Right lobe of liver (tissue), 6 donors: ENCODE measurements around the gene IL2RA. TPM values are rescaled to one million over a fixed set of nuclear protein-coding genes. Genes with fewer than 3 reads are reported as not detected.

ENCODE experiments used
- ATAC-seq, 4 donors: fragments of 200-7000 bp; cut with Tn5 transposase; one replicate each; pipeline ENCODE4 v1.9.1; 2020; ENCODE audit warnings: mild to moderate bottlenecking in 4 of 4, moderate library complexity in 4 of 4
- DNase-seq, 3 donors: peaks; one replicate each; pipeline ENCODE4 v3.0.0-alpha.2; 2020
- H3K27ac ChIP-seq, 3 donors: fragments of 200-600 bp; one replicate each; pipeline ENCODE4 v1.8.0; 2022
- H3K27me3 ChIP-seq, 2 donors: fragments of 200-600 bp; one replicate each; pipeline ENCODE4 v1.8.0; 2022
- H3K36me3 ChIP-seq, 4 donors: fragments of 200-600 bp; sonication (generic) in 1 of 4; one replicate each; pipeline versions ENCODE4 v1.5.1 to v1.8.0; 2017 to 2022; ENCODE audit warnings: control low read depth in 1 of 4
- H3K4me1 ChIP-seq, 4 donors: fragments of 200-600 bp; sonication (generic) in 1 of 4; one replicate each; pipeline versions ENCODE4 v1.5.1 to v1.8.0; 2017 to 2022; ENCODE audit warnings: control low read depth in 1 of 4
- H3K4me3 ChIP-seq, 3 donors: fragments of 200-600 bp; one replicate each; pipeline ENCODE4 v1.8.0; 2022
- H3K9me3 ChIP-seq, 4 donors: fragments of 200-600 bp; sonication (generic) in 1 of 4; one replicate each; pipeline versions ENCODE4 v1.5.1 to v1.8.0; 2017 to 2022; ENCODE audit warnings: control low read depth in 1 of 4
- POLR2A ChIP-seq: fragments of 450-650 bp; IDR thresholded peaks from one replicate; pipeline ENCODE4 v1.6.1; 2017; ENCODE audit warnings: antibody characterized with exemption, mild to moderate bottlenecking
- WGBS: methylation state at CpG from one replicate; pipeline ENCODE4 v1.1.6; 2018; ENCODE audit warnings: low coverage, low lambda C conversion rate; ENCODE audit not compliant: insufficient coverage; ENCODE audit errors: missing lambda C conversion rate; 5-methylcytosine and 5-hydroxymethylcytosine counted together
- intact Hi-C, 2 donors: fragments of 100-400 bp; cut with DNase I; formaldehyde crosslinking; loops; one replicate each; pipeline versions ENCODE4 v1.11.2 to v1.14.1; 2022
- total RNA-seq, 6 experiments: library from RNA; depleted of rRNA in 2 of 6; stranded (reverse); fragments of >200 nt in 2 of 6; fragmentation: NEBNext Ultra II Directional in 3 of 6; extraction: Animal tissue kit (Norgen Biotek cat#: 25700) in 3 of 6; gene quantifications; one replicate each; pipeline versions ENCODE4 v1.1.0 to v1.2.4, GENCODE V29; 2016 to 2023
- TF ChIP-seq, protein P1 (sequence below), 4 donors: fragments of 200-600 bp in 3 of 4; fragments of 450-650 bp in 1 of 4; IDR thresholded peaks; one replicate each; pipeline versions ENCODE4 v1.5.1 to v1.8.0; 2016 to 2022; ENCODE audit warnings: antibody characterized with exemption in 4 of 4, mild to moderate bottlenecking in 2 of 4
- donor health status: DM: no; HTN: yes; CAD: no.
- donor health status: DM: no; HTN: no; CAD: no.
- donor health status: DM: no; HTN: no; CAD: no.
- donor health status: DM: no; HTN: yes; CAD: no.
- donor health status: DM: no; HTN: yes; CAD: no.

IL2RA gene
- total RNA-seq, 6 experiments from 2014 or later = 0.22 to 3.1 (median 0.97) TPM; not detected in 2

DNA sequence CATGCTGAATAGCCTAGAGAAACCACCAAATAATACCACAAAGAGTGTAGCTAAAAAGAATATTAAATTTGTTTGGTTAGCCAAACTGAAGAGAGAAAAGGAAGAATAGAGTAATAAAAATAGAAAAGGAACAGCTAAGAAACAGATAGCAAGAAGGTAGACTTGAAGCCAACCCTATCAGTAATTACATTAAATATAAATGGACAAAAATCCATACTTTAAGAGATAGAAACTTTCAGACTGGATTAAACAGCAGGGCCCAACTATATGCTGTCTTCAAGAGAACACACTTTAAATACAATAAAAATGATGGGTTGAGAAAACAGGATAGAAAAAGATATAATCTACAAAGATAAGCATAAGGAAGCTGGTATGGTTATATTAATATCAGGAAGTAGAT, 31.2 kb downstream of the IL2RA start:
- H3K27ac ChIP-seq = no peak overlapping the region
- H3K27me3 ChIP-seq = no peaks in the 10 kb centered on the region
- H3K4me1 ChIP-seq = no peaks in the 10 kb centered on the region
- H3K4me3 ChIP-seq = no peak overlapping the region
- no peaks in the 10 kb centered on the region for H3K9me3 ChIP-seq
- DNase-seq (no peak), ATAC-seq (no peak)
- no peaks in the 10 kb centered on the region for H3K36me3 ChIP-seq
- TF ChIP-seq, protein P1, sequence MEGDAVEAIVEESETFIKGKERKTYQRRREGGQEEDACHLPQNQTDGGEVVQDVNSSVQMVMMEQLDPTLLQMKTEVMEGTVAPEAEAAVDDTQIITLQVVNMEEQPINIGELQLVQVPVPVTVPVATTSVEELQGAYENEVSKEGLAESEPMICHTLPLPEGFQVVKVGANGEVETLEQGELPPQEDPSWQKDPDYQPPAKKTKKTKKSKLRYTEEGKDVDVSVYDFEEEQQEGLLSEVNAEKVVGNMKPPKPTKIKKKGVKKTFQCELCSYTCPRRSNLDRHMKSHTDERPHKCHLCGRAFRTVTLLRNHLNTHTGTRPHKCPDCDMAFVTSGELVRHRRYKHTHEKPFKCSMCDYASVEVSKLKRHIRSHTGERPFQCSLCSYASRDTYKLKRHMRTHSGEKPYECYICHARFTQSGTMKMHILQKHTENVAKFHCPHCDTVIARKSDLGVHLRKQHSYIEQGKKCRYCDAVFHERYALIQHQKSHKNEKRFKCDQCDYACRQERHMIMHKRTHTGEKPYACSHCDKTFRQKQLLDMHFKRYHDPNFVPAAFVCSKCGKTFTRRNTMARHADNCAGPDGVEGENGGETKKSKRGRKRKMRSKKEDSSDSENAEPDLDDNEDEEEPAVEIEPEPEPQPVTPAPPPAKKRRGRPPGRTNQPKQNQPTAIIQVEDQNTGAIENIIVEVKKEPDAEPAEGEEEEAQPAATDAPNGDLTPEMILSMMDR (IDR thresholded peaks at IDR 0.05) = no peak
- TF ChIP-seq POLR2A = no peak
- intact Hi-C loops = no loop called here

DNA sequence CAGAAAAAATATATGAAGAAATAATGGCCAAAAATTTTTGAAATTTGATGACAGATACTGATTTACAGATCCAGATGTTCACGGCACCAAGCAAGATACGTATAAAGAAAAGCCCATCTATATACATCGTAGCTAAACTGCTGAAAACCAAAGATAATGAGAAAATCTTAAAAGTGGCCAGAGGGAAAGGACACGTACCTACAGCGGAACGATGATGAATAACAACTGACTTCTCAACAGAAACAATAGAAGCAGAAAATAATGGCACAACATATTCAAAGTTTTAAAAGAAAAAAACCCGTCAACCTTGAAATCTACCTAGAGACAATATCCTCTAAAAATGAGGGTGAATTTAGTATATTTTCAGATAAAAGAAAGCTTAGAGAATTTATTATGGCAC, 31.9 kb downstream of the IL2RA start:
- no peaks in the 10 kb centered on the region for H3K4me1 ChIP-seq
- WGBS = 80% methylated on average over 7 of the region's 7 CpGs

DNA sequence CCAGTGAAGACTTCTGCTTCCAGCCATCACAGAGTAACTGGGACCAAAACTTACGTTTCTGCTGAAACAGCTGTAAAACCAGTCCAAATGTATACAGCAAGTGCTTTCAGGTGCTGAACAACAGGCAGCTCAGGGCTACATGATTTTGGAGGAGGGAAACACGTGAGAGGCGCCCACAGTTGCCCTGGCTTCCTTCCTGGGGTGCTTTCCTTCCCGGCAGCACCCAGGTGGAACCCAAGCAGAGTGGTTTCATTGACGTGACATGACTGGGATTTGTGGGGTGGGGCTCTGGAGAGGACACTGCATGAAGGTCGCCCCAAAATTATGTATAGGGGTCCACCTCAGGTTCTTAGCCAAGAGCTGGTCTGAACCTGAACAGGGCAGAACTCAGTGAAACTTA, 34.2 kb downstream of the IL2RA start:
- TF ChIP-seq, protein P1 (IDR thresholded peaks at IDR 0.05) = no peak
- TF ChIP-seq POLR2A = no peak
- Histone ChIP-seq H3K36me3 (no peaks in the 10 kb centered on the region), H3K27me3 (no peaks in the 10 kb centered on the region), H3K4me1 (no peaks in the 10 kb centered on the region), H3K4me3 (no peak overlapping the region), H3K27ac (no peak overlapping the region), H3K9me3 (no peaks in the 10 kb centered on the region)
- intact Hi-C loops = no loop called here
- DNase-seq = no peak
- WGBS = 79% methylated on average over 4 of the region's 6 CpGs
- no peak for ATAC-seq

More for the DNA sequence above, 31.9 kb downstream of the IL2RA start:
- TF ChIP-seq, protein P1 (IDR thresholded peaks at IDR 0.05) = no peak
- no peak for TF ChIP-seq POLR2A
- ATAC-seq (no peak), DNase-seq (no peak)
- Histone ChIP-seq H3K27ac (no peak overlapping the region), H3K36me3 (no peaks in the 10 kb centered on the region), H3K9me3 (no peaks in the 10 kb centered on the region), H3K27me3 (no peaks in the 10 kb centered on the region), H3K4me3 (no peak overlapping the region)
- intact Hi-C loops = no loop called here

DNA sequence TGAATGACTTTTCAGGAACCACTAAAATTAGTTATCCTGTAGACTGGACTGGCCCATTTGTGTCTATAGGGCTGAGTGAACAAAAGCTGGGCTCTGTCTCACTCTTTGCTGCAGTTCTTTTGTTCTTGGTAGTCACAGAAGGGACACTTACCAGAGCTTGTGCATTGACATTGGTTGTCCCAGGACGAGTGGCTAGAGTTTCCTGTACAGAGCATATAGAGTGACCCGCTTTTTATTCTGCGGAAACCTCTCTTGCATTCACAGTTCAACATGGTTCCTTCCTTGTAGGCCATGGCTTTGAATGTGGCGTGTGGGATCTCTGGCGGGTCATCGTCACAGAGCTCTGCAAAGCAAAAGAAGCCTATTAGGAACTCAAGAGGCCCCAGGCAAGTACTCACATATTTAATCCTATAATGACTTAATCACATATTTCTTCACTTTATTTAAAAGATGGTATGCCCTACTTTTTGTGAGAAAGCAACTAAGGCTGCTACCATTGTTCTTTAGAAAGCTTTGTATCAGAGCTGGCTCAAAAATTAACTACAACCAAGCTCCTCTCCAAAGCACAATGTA, 36.4 kb downstream of the IL2RA start:
- Histone ChIP-seq H3K4me3 (no peak overlapping the region), H3K27ac (no peak overlapping the region), H3K4me1 (no peaks in the 10 kb centered on the region), H3K36me3 (no peaks in the 10 kb centered on the region), H3K27me3 (no peaks in the 10 kb centered on the region), H3K9me3 (no peaks in the 10 kb centered on the region)
- DNase-seq (no peak), ATAC-seq (no peak)
- WGBS = 88% methylated on average over 4 of the region's 6 CpGs
- no peak for TF ChIP-seq POLR2A
- TF ChIP-seq, protein P1 (IDR thresholded peaks at IDR 0.05) = no peak
- intact Hi-C loops = no loop called here

DNA sequence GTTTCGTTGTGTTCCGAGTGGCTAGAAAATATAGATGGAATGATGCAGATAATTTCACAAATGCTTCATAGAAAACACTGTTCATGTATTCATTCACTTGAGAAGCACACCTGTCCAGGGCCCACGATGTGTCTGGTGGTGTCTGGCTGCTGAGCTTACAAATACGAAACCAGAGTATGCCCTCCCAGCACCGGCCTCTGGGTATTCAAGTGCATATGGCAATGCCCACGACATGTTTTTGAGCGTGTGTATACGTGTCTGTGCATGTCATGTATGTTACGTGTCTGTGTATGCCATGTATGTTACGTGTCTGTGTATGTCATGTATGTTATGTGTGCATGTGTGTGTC, 37.9 kb downstream of the IL2RA start:
- DNase-seq = no peak
- H3K27me3 ChIP-seq = no peaks in the 10 kb centered on the region
- no peak for TF ChIP-seq POLR2A
- TF ChIP-seq, protein P1 (IDR thresholded peaks at IDR 0.05) = no peak
- no peaks in the 10 kb centered on the region for H3K9me3 ChIP-seq
- WGBS = 82% methylated on average over 10 of the region's 10 CpGs
- intact Hi-C loops = no loop called here
- ATAC-seq = no peak
- no peaks in the 10 kb centered on the region for H3K4me1 ChIP-seq
- H3K4me3 ChIP-seq = no peak overlapping the region
- no peak overlapping the region for H3K27ac ChIP-seq
- no peaks in the 10 kb centered on the region for H3K36me3 ChIP-seq
